NCI-H345 treated with DMSO at 0.1 percent for 48 hours (cell line): Measurements from ENCODE around the gene ABCC4.
A peak's percentile ranks its signal among the peaks of the same experiment; 100 is the strongest.

Source experiments
- DNase-seq: peaks from one replicate; lab custom pipeline; 2025; ENCODE audit not compliant: unreplicated experiment; lab: John Stamatoyannopoulos, UW

ABCC4 gene

GRCh38 chr13:95261956-95262355 lies 39.3 kb downstream of the ABCC4 start:
- DNase-seq: no peak

- DNase-seq: no peak
Observed at GRCh38 chr13:95260031-95260525, 41.2 kb downstream of the ABCC4 start.

GRCh38 chr13:95258619-95259194 lies 42.5 kb downstream of the ABCC4 start:
- no peak for DNase-seq

GRCh38 chr13:95258098-95258497 lies 43.2 kb downstream of the ABCC4 start:
- no peak for DNase-seq

- DNase-seq: no peak
Observed at GRCh38 chr13:95256091-95256490, 45.2 kb downstream of the ABCC4 start.

GRCh38 chr13:95255072-95255732 lies 46.0 kb downstream of the ABCC4 start:
- DNase-seq: no peak

- no peak for DNase-seq
Observed at GRCh38 chr13:95254339-95254738, 46.9 kb downstream of the ABCC4 start.

GRCh38 chr13:95253033-95253432 lies 48.2 kb downstream of the ABCC4 start:
- no peak for DNase-seq

- no peak for DNase-seq
Observed at GRCh38 chr13:95251641-95252040, 49.6 kb downstream of the ABCC4 start.

- no peak for DNase-seq
Observed at GRCh38 chr13:95250961-95251360, 50.3 kb downstream of the ABCC4 start.

GRCh38 chr13:95248953-95249352 lies 52.3 kb downstream of the ABCC4 start:
- DNase-seq: no peak

GRCh38 chr13:95247852-95248251 lies 53.4 kb downstream of the ABCC4 start:
- no peak for DNase-seq

- DNase-seq: no peak
Observed at GRCh38 chr13:95247171-95247570, 54.1 kb downstream of the ABCC4 start.

GRCh38 chr13:95246292-95247082 lies 54.8 kb downstream of the ABCC4 start:
- peak; percentile 91 for DNase-seq

GRCh38 chr13:95245071-95245470 lies 56.2 kb downstream of the ABCC4 start:
- DNase-seq: no peak

- no peak for DNase-seq
Observed at GRCh38 chr13:95243207-95243606, 58.0 kb downstream of the ABCC4 start.

GRCh38 chr13:95241321-95241720 lies 59.9 kb downstream of the ABCC4 start:
- DNase-seq: no peak

- no peak for DNase-seq
Observed at GRCh38 chr13:95239283-95239682, 62.0 kb downstream of the ABCC4 start.

- no peak for DNase-seq
Observed at GRCh38 chr13:95237310-95237870, 63.9 kb downstream of the ABCC4 start.

- DNase-seq: no peak
Observed at GRCh38 chr13:95236774-95237173, 64.5 kb downstream of the ABCC4 start.

- DNase-seq: no peak
Observed at GRCh38 chr13:95235974-95236373, 65.3 kb downstream of the ABCC4 start.
